ENCODE results near the gene TTLL8.

The TTLL8 gene

GRCh38 chr22:49976439-49977175 is 81.5 kb downstream of the TTLL8 start:
- no peak for DNase-seq

GRCh38 chr22:49975543-49976389 is 82.3 kb downstream of the TTLL8 start:
- no peak for DNase-seq

- no peak for DNase-seq
Observed at GRCh38 chr22:49973018-49973961, 84.8 kb downstream of the TTLL8 start.

GRCh38 chr22:49972163-49973017 is 85.7 kb downstream of the TTLL8 start:
- DNase-seq: no peak

DNA sequence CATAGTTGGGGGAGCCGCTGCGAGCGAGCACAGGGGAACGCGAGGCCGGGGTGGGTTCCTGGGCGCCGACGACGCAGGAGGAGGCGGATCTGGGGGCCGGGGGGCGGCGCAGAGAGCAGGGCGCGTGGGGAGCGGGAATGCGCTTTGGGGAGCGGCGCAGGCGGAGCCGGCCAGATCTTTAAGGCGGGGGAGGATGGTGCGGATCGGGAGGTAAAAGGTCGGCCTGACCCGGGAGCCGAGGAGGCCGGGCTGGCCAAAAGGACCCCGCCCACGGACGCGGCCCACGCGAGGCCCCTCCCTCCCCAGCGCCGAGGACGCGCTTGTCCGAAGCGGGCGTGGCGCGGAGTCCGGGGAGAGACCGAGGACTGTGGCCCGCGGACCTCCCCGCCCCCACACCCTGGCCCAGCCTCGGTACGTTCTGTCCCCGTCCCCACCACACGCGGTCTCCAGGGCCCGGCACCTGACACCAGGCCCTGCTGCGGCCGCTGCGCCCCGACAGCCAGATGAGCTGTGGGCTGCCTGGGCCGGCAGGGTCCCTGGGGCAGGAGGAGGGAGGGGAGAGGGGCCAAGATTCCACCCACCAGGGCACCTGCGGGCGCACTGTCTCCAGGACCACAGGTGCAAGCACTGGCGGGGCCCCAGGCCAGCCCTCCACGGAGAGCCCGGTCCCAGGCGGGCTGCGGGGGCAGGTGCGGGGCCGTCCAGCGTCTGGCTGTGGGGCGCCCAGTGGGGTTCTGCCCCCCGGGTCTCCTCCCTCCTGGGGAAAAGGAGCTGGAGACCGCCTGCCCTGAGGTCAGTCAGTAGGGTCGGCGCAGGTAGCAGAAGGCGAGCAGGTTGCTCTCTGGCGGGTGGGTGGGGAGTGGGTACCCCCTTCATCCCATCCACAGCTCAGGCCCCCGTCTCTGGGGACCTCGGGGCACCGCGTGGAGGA is 86.6 kb downstream of the TTLL8 start:
- DNase-seq: no peak

DNA sequence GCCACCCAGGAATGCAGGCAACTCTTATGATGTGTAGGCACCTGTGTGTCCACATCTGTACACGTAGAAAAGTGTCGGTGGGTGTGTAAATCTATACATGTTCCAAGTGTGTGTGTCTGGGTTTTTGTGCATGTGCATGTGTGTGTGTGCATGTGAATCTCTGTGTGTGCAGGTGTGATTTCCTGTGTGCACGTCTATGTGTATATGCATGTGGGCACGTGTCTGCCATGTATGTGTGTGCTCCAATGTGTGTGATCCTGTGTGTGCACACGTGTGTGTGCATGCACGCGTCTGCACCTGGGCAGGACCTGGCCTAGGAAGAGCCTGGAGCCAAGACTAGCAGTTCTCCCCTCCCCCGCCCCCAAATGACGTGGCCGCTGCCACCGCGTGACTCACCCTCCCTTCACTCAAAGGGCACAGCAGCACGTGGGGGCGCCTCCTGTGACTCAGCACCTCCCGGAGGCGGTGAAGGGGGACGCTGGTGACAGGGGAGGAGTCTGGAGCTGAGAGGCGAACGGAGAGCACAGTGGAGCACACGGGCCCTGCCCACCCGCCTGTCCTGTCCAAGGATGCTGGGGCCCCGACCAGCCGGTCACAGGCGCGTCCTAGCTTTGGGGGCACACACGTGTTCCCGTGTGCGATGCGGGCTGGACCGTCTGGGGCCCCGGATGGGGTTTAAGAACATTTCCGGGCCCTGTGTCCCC is 87.4 kb downstream of the TTLL8 start:
- peak; percentile 41 for DNase-seq

- DNase-seq: no peak
Observed at GRCh38 chr22:49969751-49970527, 88.2 kb downstream of the TTLL8 start.

DNA sequence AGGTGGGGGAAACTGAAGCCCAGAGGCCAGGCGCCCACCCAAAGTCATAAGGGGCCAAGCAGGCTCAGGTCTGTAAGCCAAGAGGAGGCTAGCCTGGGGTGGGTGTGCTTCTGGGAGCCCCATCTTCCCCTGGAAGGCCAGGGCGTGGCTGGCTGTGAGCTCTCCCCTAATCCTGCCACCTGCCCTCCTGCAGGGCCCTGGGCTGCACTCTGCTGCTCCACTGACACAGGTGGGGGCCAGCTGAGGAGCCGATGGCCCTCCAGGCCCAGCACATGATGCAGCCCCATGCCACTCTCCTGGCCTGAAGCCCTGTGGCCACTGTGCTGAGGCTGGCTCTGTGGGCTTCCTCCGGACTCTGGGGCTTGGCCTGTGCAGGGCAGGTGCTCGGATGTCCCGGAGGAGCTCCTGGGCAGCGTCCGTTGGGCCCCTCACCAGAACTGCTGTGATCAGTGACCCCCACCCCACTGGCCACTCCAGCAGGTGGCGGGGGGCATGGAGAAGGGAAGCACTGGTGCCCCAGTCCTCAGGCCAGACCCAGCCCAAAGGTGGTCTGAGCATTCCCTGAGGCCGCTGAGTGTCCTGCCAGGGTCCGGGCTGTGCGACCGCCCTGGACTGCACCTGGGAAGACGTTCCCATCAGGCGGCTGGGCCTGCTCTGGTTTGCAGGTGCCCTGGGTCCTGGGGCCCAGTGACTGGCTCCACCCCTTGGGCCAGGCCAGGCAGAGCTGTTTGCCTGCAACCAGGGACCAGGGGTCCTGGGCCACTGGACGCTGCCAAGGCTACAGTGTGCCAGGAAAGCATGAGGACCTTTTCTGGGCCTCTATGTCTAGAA is 89.1 kb downstream of the TTLL8 start:
- no peak for DNase-seq

Measured in NCI-H1417 treated with DMSO at 0.1 percent for 48 hours (cell line).